Bronchial epithelial cell (primary cell): ENCODE data around the gene AFTPH. TPM values are rescaled to one million over a fixed set of nuclear protein-coding genes. Genes with fewer than 3 reads are reported as not detected.

Experiments used
- DNase-seq: peaks from one replicate; pipeline ENCODE4 v3.0.0-alpha.2; 2010; ENCODE audit warnings: low read depth
- FAIRE-seq: peaks from 2 replicates; lab custom pipeline; 2011; peaks lifted over from hg19 to GRCh38; lab: Jason Lieb, UNC
- H3K27me3 ChIP-seq: 2 replicates; pipeline ENCODE4 v1.5.1; 2011; ENCODE audit warnings: low read length; ENCODE audit not compliant: control insufficient read depth, insufficient read depth
- H3K36me3 ChIP-seq: 2 replicates; pipeline ENCODE4 v1.5.1; 2011; ENCODE audit warnings: low read length; ENCODE audit not compliant: control insufficient read depth, insufficient read depth
- H3K4me3 ChIP-seq: 2 replicates; pipeline ENCODE4 v1.5.1; 2011; ENCODE audit warnings: mild to moderate bottlenecking, low read depth, low read length, control low read depth
- CTCF ChIP-seq: IDR thresholded peaks from 2 replicates; pipeline ENCODE4 v1.5.1; 2011; ENCODE audit warnings: mild to moderate bottlenecking, moderate library complexity, low read length, control low read depth, inconsistent platforms; ENCODE audit not compliant: insufficient read depth, severe bottlenecking
- total RNA-seq: library from RNA; depleted of rRNA; stranded (reverse); fragments of >200 nt; gene quantifications from 2 replicates; pipeline ENCODE4 v1.2.1, GENCODE V29; 2014

Gene AFTPH
- total RNA-seq, 1 donor from 2014 or later: 56.3 TPM

GRCh38 chr2:64558445-64559081, 34.4 kb downstream of the AFTPH start:
- no peak for DNase-seq
- Histone ChIP-seq H3K27me3 (no peaks in the 10 kb centered on the region), H3K36me3 (no peaks in the 10 kb centered on the region), H3K4me3 (no peak overlapping the region)
- FAIRE-seq: no peak
- TF ChIP-seq CTCF: no peak

- Histone ChIP-seq H3K27me3 (no peaks in the 10 kb centered on the region), H3K4me3 (no peak overlapping the region), H3K36me3 (no peaks in the 10 kb centered on the region)
- DNase-seq (peak; percentile 27), FAIRE-seq (no peak)
- TF ChIP-seq CTCF: no peak
Measured at GRCh38 chr2:64562148-64562784, 38.1 kb downstream of the AFTPH start.

GRCh38 chr2:64563436-64563938, 39.4 kb downstream of the AFTPH start:
- Histone ChIP-seq H3K36me3 (no peaks in the 10 kb centered on the region), H3K4me3 (no peak overlapping the region), H3K27me3 (no peaks in the 10 kb centered on the region)
- TF ChIP-seq CTCF: no peak
- DNase-seq: no peak
- FAIRE-seq: no peak

GRCh38 chr2:64565949-64566710, 42.0 kb downstream of the AFTPH start:
- no peak for FAIRE-seq
- H3K4me3 ChIP-seq: no peak overlapping the region
- H3K36me3 ChIP-seq: peaks cover 3% of the 10 kb centered on the region
- TF ChIP-seq CTCF: no peak
- DNase-seq: peak; percentile 76
- no peaks in the 10 kb centered on the region for H3K27me3 ChIP-seq

GRCh38 chr2:64567473-64567872, 43.3 kb downstream of the AFTPH start:
- no peak for FAIRE-seq
- DNase-seq: no peak
- no peak for TF ChIP-seq CTCF
- Histone ChIP-seq H3K4me3 (no peak overlapping the region), H3K27me3 (no peaks in the 10 kb centered on the region), H3K36me3 (peaks cover 3% of the 10 kb centered on the region)
